Hindlimb muscle (tissue), 1 donor: ENCODE data around the gene CLEC4M. TPM values are rescaled to one million over a fixed set of nuclear protein-coding genes. Genes with fewer than 3 reads are reported as not detected.
"Not testable (repeated sequence)": the region's sequence is repeated elsewhere in the genome, so short reads cannot be mapped to it uniquely, and the experiment has no call there.

ENCODE experiments used
- DNase-seq: peaks from one replicate; pipeline ENCODE4 v3.0.0-alpha.2; 2013
- polyA plus RNA-seq: library from polyadenylated mRNA; unstranded; fragments of 120-200 nt; gene quantifications from one replicate; pipeline ENCODE4 v1.2.1, GENCODE V29; 2013; ENCODE audit not compliant: insufficient read length

CLEC4M gene
- polyA plus RNA-seq, 1 donor: not detected

- no peak for DNase-seq
Measured at GRCh38 chr19:7815325-7815724, 52.3 kb downstream of the CLEC4M start.

GRCh38 chr19:7816040-7816439, 53.0 kb downstream of the CLEC4M start:
- DNase-seq: not testable (repeated sequence)

- DNase-seq: no peak
Measured at GRCh38 chr19:7817801-7818200, 54.8 kb downstream of the CLEC4M start.

GRCh38 chr19:7818806-7819205, 55.8 kb downstream of the CLEC4M start:
- no peak for DNase-seq

Other genes with a start within 250 kb of the CLEC4M start
- gene ZNF358, start 247.1 kb upstream of the CLEC4M start, polyA plus RNA-seq: 61.8 TPM
- gene MCOLN1, start 240.6 kb upstream of the CLEC4M start, polyA plus RNA-seq: 16.4 TPM
- gene PNPLA6, start 227.5 kb upstream of the CLEC4M start, polyA plus RNA-seq: 34.7 TPM
- 0.45 TPM for gene CAMSAP3, start 167.4 kb upstream of the CLEC4M start, polyA plus RNA-seq
- 33.1 TPM for gene XAB2, start 133.7 kb upstream of the CLEC4M start, polyA plus RNA-seq
- 52.4 TPM for gene PET100, start 133.4 kb upstream of the CLEC4M start, polyA plus RNA-seq
- not detected for gene PCP2, start 129.5 kb upstream of the CLEC4M start, polyA plus RNA-seq
- 6.7 TPM for gene STXBP2, start 126.1 kb upstream of the CLEC4M start, polyA plus RNA-seq
- gene RETN, start 94.2 kb upstream of the CLEC4M start, polyA plus RNA-seq: 1.3 TPM
- 0.25 TPM for gene MCEMP1, start 86.2 kb upstream of the CLEC4M start, polyA plus RNA-seq
- 42.8 TPM for gene TRAPPC5, start 82.4 kb upstream of the CLEC4M start, polyA plus RNA-seq
- gene FCER2, start 61.1 kb upstream of the CLEC4M start, polyA plus RNA-seq: 0.65 TPM
- not detected for gene CLEC4G, start 31.1 kb upstream of the CLEC4M start, polyA plus RNA-seq
- 2.4 TPM for gene CD209, start 15.7 kb upstream of the CLEC4M start, polyA plus RNA-seq
- 17.6 TPM for gene EVI5L, start 67.0 kb downstream of the CLEC4M start, polyA plus RNA-seq
- gene PRR36, start 111.1 kb downstream of the CLEC4M start, polyA plus RNA-seq: 0.48 TPM
- not detected for gene LRRC8E, start 125.3 kb downstream of the CLEC4M start, polyA plus RNA-seq
- 27.2 TPM for gene MAP2K7, start 140.6 kb downstream of the CLEC4M start, polyA plus RNA-seq
- 0.67 TPM for gene TGFBR3L, start 151.6 kb downstream of the CLEC4M start, polyA plus RNA-seq
- gene SNAPC2, start 157.1 kb downstream of the CLEC4M start, polyA plus RNA-seq: 22.8 TPM
- 2.6 TPM for gene CTXN1, start 162.9 kb downstream of the CLEC4M start, polyA plus RNA-seq
- gene TIMM44, start 180.4 kb downstream of the CLEC4M start, polyA plus RNA-seq: 54.9 TPM
- gene ELAVL1, start 242.4 kb downstream of the CLEC4M start, polyA plus RNA-seq: 58.2 TPM